ENCODE data around the gene GHRHR. TPM values are rescaled to one million over a fixed set of nuclear protein-coding genes. Genes with fewer than 3 reads are reported as not detected.

Gene GHRHR
- total RNA-seq, 2 donors from 2014 or later, result not detected

DNA sequence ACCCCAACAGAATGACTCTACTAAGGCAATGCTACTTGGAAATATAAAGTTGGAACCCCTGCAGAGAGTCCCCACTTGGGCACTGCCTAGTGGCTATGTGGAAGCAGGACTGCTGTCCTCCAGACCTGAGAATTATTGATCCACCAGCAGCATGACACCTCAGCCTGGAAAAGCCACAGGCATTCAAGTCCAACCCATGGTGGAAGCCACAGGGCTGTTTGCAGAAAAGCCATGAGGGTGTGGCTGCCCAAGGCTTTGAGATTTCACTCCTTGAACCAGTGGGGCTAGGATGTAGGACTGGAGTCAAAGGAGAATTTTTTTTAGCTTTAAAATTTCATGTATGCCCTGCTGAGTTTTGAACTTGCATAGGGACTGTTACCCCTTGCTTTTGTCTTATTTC is 13.6 kb upstream of the GHRHR start:
- peak; percentile 51 for ATAC-seq
- intact Hi-C loops (cut with DNase I, micrococcal nuclease), result no loop called here
- DNase-seq, result no peak

DNA sequence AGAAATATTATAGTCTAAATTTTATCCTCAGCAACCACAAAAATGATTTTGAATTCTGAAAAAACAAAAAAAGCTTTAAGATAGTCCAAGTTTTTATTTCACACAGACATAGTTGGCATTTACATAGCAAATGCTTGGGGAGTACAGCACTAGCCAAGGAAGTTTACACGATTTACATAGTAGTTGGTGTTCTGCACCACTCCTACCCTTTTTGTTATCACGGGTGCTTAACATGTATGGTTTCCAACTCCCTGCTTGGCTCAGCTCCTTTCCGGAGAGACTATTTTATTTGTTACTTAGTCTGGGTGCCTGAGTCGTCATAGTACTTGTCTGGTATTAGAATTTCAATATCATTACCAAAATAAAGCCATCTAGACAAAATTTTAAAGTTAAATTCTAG is 8.8 kb upstream of the GHRHR start:
- intact Hi-C loops (cut with DNase I, micrococcal nuclease), result no loop called here
- ATAC-seq, result no peak
- no peak for DNase-seq

DNA sequence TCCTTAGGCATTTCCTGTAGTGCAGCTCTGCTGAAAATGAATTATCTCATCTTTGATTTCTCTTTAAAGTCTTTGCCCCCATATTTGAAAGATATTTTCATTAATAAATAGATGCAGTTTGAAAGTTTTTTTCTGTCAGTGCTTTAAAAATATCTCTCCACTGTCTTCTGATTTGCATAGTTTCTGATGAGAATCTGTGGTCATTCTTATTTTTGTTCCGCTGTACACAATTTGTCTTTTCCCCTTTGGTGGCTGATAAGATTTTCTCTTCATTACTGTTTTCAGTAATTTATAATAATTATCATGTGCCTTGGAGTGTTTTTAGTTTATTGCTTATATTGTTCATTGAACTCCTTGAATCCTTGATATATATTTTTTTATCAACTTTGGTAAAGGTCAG is 7.0 kb upstream of the GHRHR start:
- no peak for ATAC-seq
- intact Hi-C loops (cut with DNase I, micrococcal nuclease), result no loop called here
- no peak for DNase-seq

DNA sequence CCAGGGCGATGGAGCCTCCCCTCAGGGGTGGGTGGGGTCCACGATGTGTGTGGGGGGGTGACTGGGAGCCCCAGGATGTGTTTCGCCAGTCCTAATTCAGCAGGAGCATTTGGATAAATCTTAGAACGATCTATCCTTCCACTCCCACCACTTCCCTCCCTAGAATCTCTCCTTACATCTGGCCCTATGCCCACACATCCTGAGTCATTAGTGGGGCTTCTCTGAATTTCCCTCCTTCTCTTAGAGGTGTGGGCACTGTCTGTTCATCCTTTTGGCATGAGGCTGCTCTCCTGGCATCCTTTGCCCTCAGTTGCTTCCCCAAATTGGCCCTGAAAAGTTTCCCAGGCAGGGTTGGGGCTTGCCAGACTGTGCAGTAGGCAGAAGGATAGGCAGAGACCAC is 1.6 kb downstream of the GHRHR start:
- no peak for DNase-seq
- ATAC-seq, result no peak
- intact Hi-C loops (cut with DNase I, micrococcal nuclease), result no loop called here

DNA sequence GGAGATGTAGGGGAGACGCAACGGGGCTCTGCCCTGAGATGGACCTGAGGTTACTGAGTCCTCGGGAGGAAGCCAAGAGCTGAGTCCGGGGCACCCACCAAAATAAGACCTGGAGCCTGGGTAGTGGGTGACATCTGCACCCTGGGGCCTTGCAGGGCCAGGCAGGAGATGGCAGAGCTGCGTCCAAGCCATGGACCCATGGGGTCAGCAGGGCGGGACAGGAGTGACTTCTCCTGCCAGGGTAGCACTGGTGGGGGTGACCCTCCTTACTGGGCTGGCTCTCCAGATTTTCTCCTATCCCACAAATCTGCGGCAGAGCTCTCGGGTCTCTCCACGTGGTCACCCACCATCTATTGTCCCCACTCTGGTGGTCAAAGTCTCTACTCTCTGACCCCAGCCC is 2.1 kb downstream of the GHRHR start:
- intact Hi-C loops (cut with DNase I, micrococcal nuclease), result no loop called here
- DNase-seq, result no peak
- no peak for ATAC-seq

DNA sequence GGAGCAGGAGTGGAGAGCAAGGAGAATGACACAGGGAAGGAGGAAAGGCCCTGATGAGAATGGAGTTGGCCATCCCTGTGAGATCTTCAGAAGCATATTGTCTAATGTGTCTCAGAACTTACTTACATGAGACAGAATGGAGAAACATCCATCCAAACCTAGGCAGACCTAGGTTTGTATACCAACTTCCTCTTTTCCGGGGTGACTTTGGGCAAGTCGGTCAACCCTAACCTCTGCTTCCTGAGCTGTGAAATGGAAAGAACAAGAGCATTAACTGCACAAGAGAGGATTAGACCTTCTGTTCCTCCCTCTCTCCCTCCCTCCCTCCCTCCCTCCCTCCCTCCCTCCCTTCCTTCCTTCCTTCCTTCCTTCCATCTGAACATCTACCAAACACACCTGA is 4.5 kb downstream of the GHRHR start:
- intact Hi-C loops (cut with DNase I, micrococcal nuclease), result no loop called here
- DNase-seq, result no peak
- no peak for ATAC-seq

DNA sequence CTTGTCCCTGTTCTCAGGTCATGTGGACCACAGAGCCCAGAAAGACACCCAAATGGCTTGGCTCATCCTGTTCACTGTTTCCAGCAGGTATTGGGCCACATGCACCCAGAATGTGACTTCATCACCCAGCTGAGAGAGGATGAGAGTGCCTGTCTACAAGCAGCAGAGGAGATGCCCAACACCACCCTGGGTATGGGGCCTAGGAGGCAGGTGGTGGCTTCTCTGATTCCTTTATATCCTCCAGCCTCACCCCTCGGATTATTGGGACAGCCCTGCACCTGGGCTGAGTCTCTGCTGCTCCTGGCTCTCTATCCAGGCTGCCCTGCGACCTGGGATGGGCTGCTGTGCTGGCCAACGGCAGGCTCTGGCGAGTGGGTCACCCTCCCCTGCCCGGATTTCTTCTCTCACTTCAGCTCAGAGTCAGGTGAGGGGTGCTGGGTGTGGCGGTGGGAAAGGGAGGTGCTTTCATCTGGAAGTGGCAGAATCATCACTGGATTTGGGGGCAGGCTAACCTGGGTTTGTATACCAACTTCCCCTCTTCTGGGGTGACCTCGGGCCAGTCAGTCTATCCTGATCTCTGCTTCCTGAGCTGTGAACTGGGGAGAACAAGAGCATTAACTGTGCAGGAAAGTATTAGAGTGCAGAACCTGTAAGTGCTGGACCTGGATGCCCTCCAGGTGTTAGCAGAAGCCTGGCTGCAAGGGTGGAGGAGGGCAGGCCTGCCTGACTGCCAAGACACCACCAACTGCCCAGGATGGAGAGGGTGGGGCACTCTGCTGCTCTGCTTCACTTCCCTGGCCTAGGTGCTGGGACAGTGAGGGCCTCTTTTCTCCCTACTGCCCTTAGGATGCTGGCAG is 5.2 kb downstream of the GHRHR start:
- ATAC-seq (peak; percentile 88), DNase-seq (peak in 1 of 2 donors; percentile 29)
- intact Hi-C loops (cut with DNase I, micrococcal nuclease), result no loop called here

DNA sequence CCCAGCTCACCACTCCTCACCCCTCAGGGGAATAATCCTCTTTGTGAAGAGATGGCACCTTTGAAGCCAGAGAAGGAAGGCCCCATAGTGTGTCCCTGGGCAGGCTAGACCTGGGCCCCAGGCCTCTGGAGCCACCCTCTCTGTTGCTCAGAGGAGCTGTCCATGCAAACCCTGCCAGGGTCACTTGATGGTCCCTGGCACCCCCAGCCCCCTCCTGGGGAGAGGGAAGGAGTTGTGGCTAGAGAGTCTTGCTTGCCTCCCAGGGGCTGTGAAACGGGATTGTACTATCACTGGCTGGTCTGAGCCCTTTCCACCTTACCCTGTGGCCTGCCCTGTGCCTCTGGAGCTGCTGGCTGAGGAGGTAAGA is 5.8 kb downstream of the GHRHR start:
- intact Hi-C loops (cut with DNase I, micrococcal nuclease), result no loop called here
- DNase-seq (no peak), ATAC-seq (peak; percentile 8)

DNA sequence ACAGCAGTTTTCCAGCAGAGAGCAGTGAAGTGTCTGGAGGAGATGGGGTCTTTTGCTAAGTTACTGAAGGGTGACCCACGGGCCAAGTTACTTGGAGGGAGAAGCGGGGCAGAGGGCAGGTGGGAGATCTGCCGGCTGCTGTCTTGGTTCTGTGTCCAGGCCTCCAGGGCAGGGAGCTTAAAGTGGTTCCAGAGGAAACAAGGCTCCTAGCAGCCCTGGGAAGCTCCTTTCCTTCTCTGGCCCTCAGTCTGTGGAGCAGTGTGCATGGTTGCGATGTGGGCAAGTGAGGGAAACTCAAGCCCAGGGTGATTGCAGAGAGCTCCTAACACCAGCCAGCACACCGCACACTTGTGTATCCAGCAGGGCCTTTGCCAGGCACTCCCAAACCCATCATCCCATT is 6.3 kb downstream of the GHRHR start:
- ATAC-seq, result no peak
- intact Hi-C loops (cut with DNase I, micrococcal nuclease), result no loop called here

DNA sequence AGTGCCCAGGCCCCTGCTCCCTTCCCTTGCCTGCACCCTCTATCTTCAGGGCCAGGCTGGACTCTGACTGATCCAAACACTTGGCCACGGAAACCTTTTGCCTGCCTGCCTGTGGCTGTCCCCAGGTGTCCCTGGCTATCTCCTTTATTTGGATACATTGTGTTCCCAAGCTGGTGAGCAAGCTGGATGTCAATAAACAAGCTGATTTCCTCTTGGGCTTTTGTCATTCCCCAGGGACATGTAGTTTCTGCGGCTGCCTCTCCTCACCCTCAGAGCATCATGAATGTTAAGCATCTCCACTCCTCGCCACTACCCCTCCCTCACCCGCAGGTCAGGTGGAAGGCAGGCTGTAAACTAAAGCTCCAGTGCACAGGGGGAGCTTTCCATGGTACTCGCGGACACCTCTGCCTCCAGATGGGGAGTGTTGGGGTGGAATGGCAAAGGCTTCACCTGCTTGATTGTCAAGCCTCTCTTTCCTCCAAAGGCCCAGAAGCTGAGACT is 6.9 kb downstream of the GHRHR start:
- DNase-seq, result no peak
- ATAC-seq, result no peak
- intact Hi-C loops (cut with DNase I, micrococcal nuclease), result no loop called here

More for the DNA sequence above, 6.3 kb downstream of the GHRHR start:
- DNase-seq, result no peak

DNA sequence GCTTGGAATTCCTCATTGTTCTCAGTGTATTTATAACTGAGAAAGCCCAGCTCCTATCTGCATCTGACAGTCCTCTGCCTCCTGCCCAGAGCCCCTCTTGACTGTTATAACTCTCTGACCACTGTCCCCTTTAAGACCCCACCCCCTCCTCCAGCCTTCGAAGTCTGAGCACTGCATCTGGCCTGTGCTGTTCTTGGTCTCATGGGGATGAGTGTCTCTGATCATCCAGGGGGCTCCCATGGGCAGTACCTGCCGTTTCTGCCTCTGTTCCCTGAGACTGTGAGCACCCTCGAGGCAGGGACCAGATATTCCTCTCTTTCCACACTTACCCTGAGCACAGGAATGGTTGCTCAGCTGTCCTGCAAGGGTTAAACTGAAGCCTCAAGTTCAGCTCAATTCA is 7.7 kb downstream of the GHRHR start:
- ATAC-seq (no peak), DNase-seq (no peak)
- intact Hi-C loops (cut with DNase I, micrococcal nuclease), result no loop called here

DNA sequence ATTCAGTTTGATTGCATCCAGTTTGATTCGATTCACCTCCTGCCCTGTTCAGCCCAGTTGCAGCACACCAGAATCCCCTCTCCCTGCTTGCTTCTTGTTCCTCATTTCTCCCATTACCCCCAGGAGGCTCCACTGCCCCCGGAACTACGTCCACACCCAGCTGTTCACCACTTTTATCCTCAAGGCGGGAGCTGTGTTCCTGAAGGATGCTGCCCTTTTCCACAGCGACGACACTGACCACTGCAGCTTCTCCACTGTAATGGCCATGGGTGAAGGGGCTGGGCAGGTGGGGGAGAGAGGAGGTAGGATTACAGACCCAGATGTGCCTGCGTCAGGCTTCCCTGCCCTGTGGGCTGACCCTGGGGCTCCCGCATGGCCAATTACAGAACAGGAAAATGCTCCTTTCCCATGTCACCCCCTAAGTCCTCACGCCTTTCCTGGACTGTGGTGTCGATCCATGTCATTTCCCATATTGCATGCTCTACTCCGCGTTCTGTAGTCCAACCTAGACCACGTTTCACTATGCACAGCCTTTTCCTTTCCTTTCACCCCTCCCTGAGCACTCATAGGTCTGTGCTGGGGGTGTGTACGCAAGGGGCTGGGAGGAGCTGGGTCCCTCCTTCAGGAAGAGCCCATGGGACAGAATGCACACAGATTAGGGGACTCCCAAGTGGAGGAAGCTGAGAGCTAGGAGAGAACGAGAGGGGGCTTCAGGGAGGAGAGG is 8.2 kb downstream of the GHRHR start:
- ATAC-seq (no peak), DNase-seq (no peak)
- intact Hi-C loops (cut with DNase I, micrococcal nuclease), result no loop called here

DNA sequence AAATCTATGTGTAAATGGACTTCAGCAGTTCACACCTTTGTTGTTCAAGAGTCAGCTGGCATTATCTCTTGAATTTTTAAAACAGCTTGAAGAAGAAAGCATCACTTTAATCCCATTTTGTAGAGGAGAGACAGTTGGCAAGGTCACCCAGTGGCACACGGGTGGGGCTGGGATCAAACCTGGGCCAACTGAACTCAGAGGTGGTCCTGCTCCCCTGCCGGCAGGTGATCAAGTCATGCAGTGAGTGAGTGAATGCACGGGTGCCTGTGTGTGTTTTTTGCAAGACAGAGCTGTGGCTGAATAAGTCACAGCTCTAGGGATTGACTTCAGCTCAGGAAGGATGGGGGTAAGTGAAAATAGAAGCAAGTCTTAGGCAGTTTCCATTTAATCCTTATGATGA is 9.5 kb downstream of the GHRHR start:
- DNase-seq (no peak), ATAC-seq (no peak)
- intact Hi-C loops (cut with DNase I, micrococcal nuclease), result no loop called here

DNA sequence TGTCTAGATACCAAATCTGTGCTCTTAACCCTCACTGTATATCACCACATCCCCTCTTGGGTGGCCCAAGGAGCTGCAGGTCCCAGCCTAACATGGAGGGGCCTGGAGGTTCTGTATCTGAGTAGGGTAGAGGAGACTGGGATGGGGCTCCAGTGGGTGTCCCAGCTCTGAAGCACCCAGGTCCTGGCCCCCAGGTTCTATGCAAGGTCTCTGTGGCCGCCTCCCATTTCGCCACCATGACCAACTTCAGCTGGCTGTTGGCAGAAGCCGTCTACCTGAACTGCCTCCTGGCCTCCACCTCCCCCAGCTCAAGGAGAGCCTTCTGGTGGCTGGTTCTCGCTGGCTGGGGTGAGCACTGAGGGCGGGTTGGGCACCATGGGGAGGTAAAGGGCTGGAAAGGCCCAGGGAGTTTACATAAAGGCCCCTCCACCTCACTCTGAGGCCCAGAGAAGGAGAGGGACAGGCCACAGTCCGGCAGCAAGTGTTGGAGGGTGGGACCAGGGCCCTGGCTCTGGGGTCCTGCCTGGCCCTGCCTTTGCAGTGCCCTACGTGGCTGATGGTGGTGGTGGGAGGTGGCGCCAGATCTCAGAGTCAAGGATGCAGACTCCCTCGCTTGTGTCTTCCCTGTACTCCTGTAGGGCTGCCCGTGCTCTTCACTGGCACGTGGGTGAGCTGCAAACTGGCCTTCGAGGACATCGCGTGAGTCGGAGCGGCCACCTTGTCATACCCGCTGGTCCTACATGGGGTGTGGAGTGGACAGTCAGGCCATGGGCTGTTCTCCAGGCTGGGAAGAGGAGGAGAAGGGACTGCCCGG is 10.2 kb downstream of the GHRHR start:
- DNase-seq (no peak), ATAC-seq (no peak)
- intact Hi-C loops (cut with DNase I, micrococcal nuclease), result no loop called here

DNA sequence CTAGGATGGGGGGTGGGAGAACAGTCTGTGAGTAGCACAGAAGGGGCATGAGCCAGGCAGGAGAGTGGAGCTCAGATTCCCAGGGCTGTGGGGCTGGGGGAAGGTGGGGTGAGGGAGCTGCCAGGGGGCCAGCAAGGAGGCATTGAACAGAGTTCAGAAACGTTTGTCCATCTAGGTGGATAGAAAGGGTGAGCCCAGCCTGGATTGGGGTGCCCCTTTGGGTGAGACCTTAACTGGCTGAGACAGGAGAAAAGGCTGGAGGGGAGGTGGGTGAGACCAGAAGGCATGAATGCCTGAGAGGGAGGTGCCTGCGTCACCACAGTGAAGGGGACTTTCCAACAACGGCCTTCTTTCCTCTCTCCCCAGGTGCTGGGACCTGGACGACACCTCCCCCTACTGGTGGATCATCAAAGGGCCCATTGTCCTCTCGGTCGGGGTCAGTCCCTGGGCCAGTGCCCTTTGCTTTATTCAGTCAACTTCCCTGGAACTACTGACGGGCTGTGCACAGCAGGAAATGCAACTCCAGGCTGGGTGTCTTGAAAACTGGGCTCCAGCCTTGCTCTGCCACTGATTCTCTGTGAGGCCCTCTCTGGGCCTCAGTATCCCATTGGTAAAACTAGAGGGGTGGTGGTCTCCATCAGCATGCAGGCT is 11.0 kb downstream of the GHRHR start:
- ATAC-seq (peak; percentile 92), DNase-seq (peak; percentile 74 to 76)
- intact Hi-C loops (cut with DNase I, micrococcal nuclease), result loop anchor here in 1 of 2 donors (5.0 kb wide), 1 partner anchor 172 kb away; no protein-coding TSS in a partner anchor

DNA sequence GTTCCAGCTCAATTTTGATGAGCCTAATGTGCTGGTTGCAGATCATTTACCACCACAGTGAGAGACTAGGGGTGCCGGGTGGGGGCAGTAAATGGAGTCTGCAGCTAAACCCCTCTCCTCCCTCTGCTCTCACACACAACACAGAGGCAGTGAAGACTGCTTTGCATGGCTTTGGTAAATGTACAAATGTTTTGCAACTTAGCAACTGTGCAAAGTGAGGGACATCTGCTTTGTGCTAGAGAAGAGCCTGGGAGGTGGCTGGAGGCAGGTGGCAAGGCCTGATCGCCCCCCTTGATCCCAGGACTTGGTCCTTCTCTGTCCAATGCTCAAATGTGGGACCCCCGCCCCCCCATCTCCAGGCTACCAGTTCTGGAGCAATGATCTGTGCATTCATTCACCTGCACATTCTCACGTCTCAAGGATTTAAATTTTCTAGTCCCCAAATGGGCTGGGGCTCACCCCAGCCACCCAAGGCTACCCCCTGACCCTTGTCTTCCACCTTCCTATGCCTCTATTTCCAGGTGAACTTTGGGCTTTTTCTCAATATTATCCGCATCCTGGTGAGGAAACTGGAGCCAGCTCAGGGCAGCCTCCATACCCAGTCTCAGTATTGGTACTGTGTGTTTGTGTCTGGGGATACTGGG is 11.6 kb downstream of the GHRHR start:
- intact Hi-C loops (cut with DNase I, micrococcal nuclease), result loop anchor here in 1 of 2 donors (5.0 kb wide), 1 partner anchor 173 kb away; no protein-coding TSS in a partner anchor
- ATAC-seq, result no peak
- DNase-seq, result no peak

DNA sequence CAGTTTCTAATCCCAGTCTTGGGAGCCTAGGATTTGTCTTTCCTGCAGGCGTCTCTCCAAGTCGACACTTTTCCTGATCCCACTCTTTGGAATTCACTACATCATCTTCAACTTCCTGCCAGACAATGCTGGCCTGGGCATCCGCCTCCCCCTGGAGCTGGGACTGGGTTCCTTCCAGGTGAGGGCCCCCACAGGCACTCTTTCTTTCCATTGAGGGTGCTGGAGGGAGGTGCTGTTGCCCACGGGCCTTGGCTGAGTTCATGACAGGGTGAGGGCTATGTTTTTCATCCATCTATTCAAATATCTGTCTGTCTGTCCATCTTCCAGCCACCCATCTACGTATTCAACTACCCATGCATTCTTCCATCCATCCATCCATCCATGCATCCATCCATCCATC is 12.6 kb downstream of the GHRHR start:
- ATAC-seq (no peak), DNase-seq (no peak)
- intact Hi-C loops (cut with DNase I, micrococcal nuclease), result loop anchor here in 1 of 2 donors (5.0 kb wide), 1 partner anchor 174 kb away; no protein-coding TSS in a partner anchor

DNA sequence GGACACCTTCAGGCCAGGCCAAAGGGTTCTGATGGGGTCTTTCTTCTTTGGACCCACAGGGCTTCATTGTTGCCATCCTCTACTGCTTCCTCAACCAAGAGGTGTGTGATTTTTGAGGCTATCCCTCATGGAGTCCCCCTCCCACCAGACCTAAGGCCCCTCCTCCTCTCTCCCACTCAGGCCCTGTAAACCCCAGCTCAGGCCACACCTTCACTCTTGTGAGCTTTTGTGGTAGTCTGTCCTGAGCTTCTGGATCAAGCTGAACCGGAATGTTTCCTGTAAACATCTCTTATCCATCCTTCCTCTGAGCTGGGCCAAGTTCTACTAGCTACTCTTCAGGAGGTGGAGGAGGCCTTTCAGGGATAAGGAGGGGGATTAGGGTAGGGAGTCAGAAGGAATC is 13.5 kb downstream of the GHRHR start:
- intact Hi-C loops (cut with DNase I, micrococcal nuclease), result loop anchor here in 1 of 2 donors (5.0 kb wide), 1 partner anchor 175 kb away; no protein-coding TSS in a partner anchor
- DNase-seq, result no peak
- no peak for ATAC-seq
